Right lobe of liver (tissue), 6 donors: ENCODE data around the gene RPL36AL. TPM values are rescaled to one million over a fixed set of nuclear protein-coding genes. Genes with fewer than 3 reads are reported as not detected.

Source experiments
- ATAC-seq, 4 donors: fragments of 200-7000 bp; cut with Tn5 transposase; one replicate each; pipeline ENCODE4 v1.9.1; 2020; ENCODE audit warnings: mild to moderate bottlenecking in 4 of 4, moderate library complexity in 4 of 4
- DNase-seq, 3 donors: peaks; one replicate each; pipeline ENCODE4 v3.0.0-alpha.2; 2020
- H3K27ac ChIP-seq, 3 donors: fragments of 200-600 bp; one replicate each; pipeline ENCODE4 v1.8.0; 2022
- H3K27me3 ChIP-seq, 2 donors: fragments of 200-600 bp; one replicate each; pipeline ENCODE4 v1.8.0; 2022
- H3K36me3 ChIP-seq, 4 donors: fragments of 200-600 bp; sonication (generic) in 1 of 4; one replicate each; pipeline versions ENCODE4 v1.5.1 to v1.8.0; 2017 to 2022; ENCODE audit warnings: control low read depth in 1 of 4
- H3K4me1 ChIP-seq, 4 donors: fragments of 200-600 bp; sonication (generic) in 1 of 4; one replicate each; pipeline versions ENCODE4 v1.5.1 to v1.8.0; 2017 to 2022; ENCODE audit warnings: control low read depth in 1 of 4
- H3K4me3 ChIP-seq, 3 donors: fragments of 200-600 bp; one replicate each; pipeline ENCODE4 v1.8.0; 2022
- H3K9me3 ChIP-seq, 4 donors: fragments of 200-600 bp; sonication (generic) in 1 of 4; one replicate each; pipeline versions ENCODE4 v1.5.1 to v1.8.0; 2017 to 2022; ENCODE audit warnings: control low read depth in 1 of 4
- POLR2A ChIP-seq: fragments of 450-650 bp; IDR thresholded peaks from one replicate; pipeline ENCODE4 v1.6.1; 2017; ENCODE audit warnings: antibody characterized with exemption, mild to moderate bottlenecking
- WGBS: methylation state at CpG from one replicate; pipeline ENCODE4 v1.1.6; 2018; ENCODE audit warnings: low coverage, low lambda C conversion rate; ENCODE audit not compliant: insufficient coverage; ENCODE audit errors: missing lambda C conversion rate; 5-methylcytosine and 5-hydroxymethylcytosine counted together
- intact Hi-C, 2 donors: fragments of 100-400 bp; cut with DNase I; formaldehyde crosslinking; loops; one replicate each; pipeline versions ENCODE4 v1.11.2 to v1.14.1; 2022
- total RNA-seq, 6 experiments: library from RNA; depleted of rRNA in 2 of 6; stranded (reverse); fragments of >200 nt in 2 of 6; fragmentation: NEBNext Ultra II Directional in 3 of 6; extraction: Animal tissue kit (Norgen Biotek cat#: 25700) in 3 of 6; gene quantifications; one replicate each; pipeline versions ENCODE4 v1.1.0 to v1.2.4, GENCODE V29; 2016 to 2023
- TF ChIP-seq, protein P1 (sequence below), 4 donors: fragments of 200-600 bp in 3 of 4; fragments of 450-650 bp in 1 of 4; IDR thresholded peaks; one replicate each; pipeline versions ENCODE4 v1.5.1 to v1.8.0; 2016 to 2022; ENCODE audit warnings: antibody characterized with exemption in 4 of 4, mild to moderate bottlenecking in 2 of 4
- donor health status: DM: no; HTN: yes; CAD: no.
- donor health status: DM: no; HTN: no; CAD: no.
- donor health status: DM: no; HTN: no; CAD: no.
- donor health status: DM: no; HTN: yes; CAD: no.
- donor health status: DM: no; HTN: yes; CAD: no.

Gene RPL36AL
- total RNA-seq, 6 experiments from 2014 or later: 67.4 to 157 (median 82.7) TPM

DNA sequence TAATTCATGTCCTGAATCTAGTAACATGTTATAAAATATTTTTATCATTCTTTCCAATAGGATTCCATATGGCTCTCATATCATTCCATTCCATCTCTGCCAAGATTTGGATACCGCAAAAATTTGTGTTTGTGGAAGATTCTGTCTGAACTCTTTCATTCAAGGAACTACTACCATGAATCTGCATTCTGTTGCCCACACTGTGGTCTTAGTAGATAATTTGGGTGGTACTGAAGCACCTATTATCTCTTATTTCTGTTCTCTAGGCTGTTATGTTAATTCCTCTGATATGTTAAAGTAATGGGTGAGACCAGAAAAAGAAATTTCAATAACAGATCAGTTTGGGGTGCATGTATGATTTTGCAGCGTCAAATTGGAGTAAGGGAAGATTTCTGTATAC, 6.2 kb downstream of the RPL36AL start:
- Histone ChIP-seq H3K9me3 (no peaks in the 10 kb centered on the region), H3K36me3 (peaks cover 0 to 10% (median 5%) of the 10 kb centered on the region in 4 donors), H3K27ac (no peak overlapping the region), H3K27me3 (no peaks in the 10 kb centered on the region), H3K4me3 (no peak overlapping the region), H3K4me1 (no peaks in the 10 kb centered on the region)
- TF ChIP-seq, protein P1, sequence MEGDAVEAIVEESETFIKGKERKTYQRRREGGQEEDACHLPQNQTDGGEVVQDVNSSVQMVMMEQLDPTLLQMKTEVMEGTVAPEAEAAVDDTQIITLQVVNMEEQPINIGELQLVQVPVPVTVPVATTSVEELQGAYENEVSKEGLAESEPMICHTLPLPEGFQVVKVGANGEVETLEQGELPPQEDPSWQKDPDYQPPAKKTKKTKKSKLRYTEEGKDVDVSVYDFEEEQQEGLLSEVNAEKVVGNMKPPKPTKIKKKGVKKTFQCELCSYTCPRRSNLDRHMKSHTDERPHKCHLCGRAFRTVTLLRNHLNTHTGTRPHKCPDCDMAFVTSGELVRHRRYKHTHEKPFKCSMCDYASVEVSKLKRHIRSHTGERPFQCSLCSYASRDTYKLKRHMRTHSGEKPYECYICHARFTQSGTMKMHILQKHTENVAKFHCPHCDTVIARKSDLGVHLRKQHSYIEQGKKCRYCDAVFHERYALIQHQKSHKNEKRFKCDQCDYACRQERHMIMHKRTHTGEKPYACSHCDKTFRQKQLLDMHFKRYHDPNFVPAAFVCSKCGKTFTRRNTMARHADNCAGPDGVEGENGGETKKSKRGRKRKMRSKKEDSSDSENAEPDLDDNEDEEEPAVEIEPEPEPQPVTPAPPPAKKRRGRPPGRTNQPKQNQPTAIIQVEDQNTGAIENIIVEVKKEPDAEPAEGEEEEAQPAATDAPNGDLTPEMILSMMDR (IDR thresholded peaks at IDR 0.05): no peak
- no peak for TF ChIP-seq POLR2A
- DNase-seq (no peak), ATAC-seq (no peak)
- 97% methylated on average over 2 of the region's 2 CpGs for WGBS
- intact Hi-C loops: no loop called here

DNA sequence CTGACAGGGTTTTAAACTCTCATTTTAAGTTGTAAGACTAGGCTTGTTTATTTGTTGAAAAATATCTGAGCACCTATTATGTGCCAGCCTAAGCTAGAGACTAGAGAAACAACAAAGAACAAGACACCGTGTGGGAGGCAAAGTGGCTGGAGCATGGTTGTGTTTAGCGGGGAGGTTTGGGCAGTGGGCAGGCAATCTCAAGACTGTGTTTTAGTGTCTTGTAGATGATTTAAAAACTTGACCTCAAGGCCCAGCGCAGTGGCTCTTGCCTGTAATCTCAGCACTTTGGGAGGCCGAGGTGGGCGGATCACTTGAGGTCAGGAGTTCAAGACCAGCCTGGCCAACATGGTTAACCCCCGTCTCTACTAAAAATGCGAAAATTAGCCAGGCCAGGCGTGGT, 7.8 kb downstream of the RPL36AL start:
- Histone ChIP-seq H3K9me3 (no peaks in the 10 kb centered on the region), H3K4me3 (no peak overlapping the region), H3K27ac (no peak overlapping the region), H3K36me3 (no peaks in the 10 kb centered on the region), H3K4me1 (no peaks in the 10 kb centered on the region), H3K27me3 (no peaks in the 10 kb centered on the region)
- ATAC-seq: no peak
- no peak for TF ChIP-seq POLR2A
- TF ChIP-seq, protein P1 (IDR thresholded peaks at IDR 0.05): no peak
- intact Hi-C loops: no loop called here
- no peak for DNase-seq
- WGBS: 93% methylated on average over 4 of the region's 8 CpGs

DNA sequence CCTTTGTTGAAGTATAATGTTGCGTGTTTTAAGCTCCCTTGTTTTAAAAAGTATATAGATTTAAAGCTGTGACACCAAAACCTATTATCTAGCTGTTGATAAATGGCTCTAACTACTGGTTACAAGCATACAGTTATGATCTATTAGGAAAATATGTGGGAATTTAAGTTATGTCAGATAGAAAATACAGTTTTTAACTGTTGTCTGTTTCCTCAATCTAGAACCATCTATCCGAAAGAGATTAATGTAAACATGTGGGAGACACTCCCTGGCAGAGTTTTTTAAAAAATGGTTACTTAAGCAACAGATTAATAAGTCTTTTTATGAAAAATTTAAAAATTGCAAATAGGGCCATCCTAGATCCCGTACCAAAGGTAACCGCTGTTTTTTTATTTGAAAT, 8.2 kb downstream of the RPL36AL start:
- TF ChIP-seq POLR2A: no peak
- TF ChIP-seq, protein P1 (IDR thresholded peaks at IDR 0.05): no peak
- DNase-seq (no peak), ATAC-seq (no peak)
- Histone ChIP-seq H3K36me3 (no peaks in the 10 kb centered on the region), H3K4me3 (no peak overlapping the region), H3K27me3 (no peaks in the 10 kb centered on the region), H3K27ac (no peak overlapping the region), H3K9me3 (no peaks in the 10 kb centered on the region), H3K4me1 (no peaks in the 10 kb centered on the region)
- WGBS: 90% methylated on average over 4 of the region's 4 CpGs
- intact Hi-C loops: no loop called here

DNA sequence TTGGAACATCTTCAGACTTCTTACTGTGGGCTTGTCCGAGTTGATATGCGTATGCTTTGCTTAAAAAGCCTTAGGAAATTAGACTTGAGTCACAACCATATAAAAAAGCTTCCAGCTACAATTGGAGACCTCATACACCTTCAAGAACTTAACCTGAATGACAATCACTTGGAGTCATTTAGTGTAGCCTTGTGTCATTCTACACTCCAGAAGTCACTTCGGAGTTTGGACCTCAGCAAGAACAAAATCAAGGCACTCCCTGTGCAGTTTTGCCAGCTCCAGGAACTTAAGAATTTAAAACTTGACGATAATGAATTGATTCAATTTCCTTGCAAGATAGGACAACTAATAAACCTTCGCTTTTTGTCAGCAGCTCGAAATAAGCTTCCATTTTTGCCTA, 12.8 kb downstream of the RPL36AL start:
- Histone ChIP-seq H3K9me3 (no peaks in the 10 kb centered on the region), H3K4me3 (no peak overlapping the region), H3K36me3 (no peaks in the 10 kb centered on the region), H3K4me1 (no peaks in the 10 kb centered on the region), H3K27ac (no peak overlapping the region), H3K27me3 (no peaks in the 10 kb centered on the region)
- intact Hi-C loops: no loop called here
- WGBS: 95% methylated on average over 6 of the region's 6 CpGs
- TF ChIP-seq POLR2A: no peak
- TF ChIP-seq, protein P1 (IDR thresholded peaks at IDR 0.05): no peak
- ATAC-seq (no peak), DNase-seq (no peak)
